ENCODE results near the gene LGALS7B. TPM values are rescaled to one million over a fixed set of nuclear protein-coding genes. Genes with fewer than 3 reads are reported as not detected.
"Not testable (repeated sequence)": the region's sequence is repeated elsewhere in the genome, so short reads cannot be mapped to it uniquely, and the experiment has no call there.

LGALS7B gene
- polyA plus RNA-seq, 1 donor = 3.6 TPM

DNA sequence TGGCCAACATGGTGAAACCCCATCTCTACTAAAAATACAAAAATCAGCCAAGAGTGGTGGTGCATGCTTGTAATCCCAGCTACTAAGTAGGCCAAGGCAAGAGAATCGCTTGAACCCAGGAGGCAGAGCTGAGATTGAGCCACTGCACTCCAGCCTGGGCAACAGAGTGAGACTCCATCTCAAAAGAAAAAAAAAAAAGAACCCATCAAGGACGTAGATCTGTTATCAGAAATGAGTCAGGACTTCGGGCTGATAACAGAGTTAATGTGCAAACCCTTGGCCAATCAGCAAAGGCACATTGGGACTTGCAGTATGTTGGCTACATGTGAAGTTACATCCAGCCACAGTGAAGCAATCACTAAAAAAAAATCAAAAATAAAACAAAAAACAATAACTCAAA is 4.8 kb upstream of the LGALS7B start:
- peak overlapping the region; percentile 24 for H3K27ac ChIP-seq (ENCODE audit: low read length)
- H3K27me3 ChIP-seq (ENCODE audit: control insufficient read depth, insufficient read depth, low read length) = no peaks in the 10 kb centered on the region
- WGBS (ENCODE audit: insufficient coverage, low lambda C conversion rate) = 8% methylated on average over 2 of the region's 3 CpGs
- no peaks in the 10 kb centered on the region for H3K4me1 ChIP-seq (ENCODE audit: control insufficient read depth, insufficient read depth, low read length)
- H3K36me3 ChIP-seq (ENCODE audit: control insufficient read depth, insufficient read depth, low read length) = no peaks in the 10 kb centered on the region
- DNase-seq = peak; percentile 48 to 73
- H3K9me3 ChIP-seq (ENCODE audit: control insufficient read depth, low read depth, low read length) = no peaks in the 10 kb centered on the region
- no peak overlapping the region for H3K4me3 ChIP-seq (ENCODE audit: low read length)

- H3K36me3 ChIP-seq (ENCODE audit: control insufficient read depth, insufficient read depth, low read length) = no peaks in the 10 kb centered on the region
- H3K27me3 ChIP-seq (ENCODE audit: control insufficient read depth, insufficient read depth, low read length) = no peaks in the 10 kb centered on the region
- no peaks in the 10 kb centered on the region for H3K9me3 ChIP-seq (ENCODE audit: control insufficient read depth, low read depth, low read length)
- no peak overlapping the region for H3K4me3 ChIP-seq (ENCODE audit: low read length)
- no peaks in the 10 kb centered on the region for H3K4me1 ChIP-seq (ENCODE audit: control insufficient read depth, insufficient read depth, low read length)
- no peak overlapping the region for H3K27ac ChIP-seq (ENCODE audit: low read length)
- no CpG with 5 or more reads among the region's 7 CpGs for WGBS (ENCODE audit: insufficient coverage, low lambda C conversion rate)
- DNase-seq = no peak
These were observed 3.8 kb upstream of the LGALS7B start for GRCh38 chr19:38785187-38785699.

DNA sequence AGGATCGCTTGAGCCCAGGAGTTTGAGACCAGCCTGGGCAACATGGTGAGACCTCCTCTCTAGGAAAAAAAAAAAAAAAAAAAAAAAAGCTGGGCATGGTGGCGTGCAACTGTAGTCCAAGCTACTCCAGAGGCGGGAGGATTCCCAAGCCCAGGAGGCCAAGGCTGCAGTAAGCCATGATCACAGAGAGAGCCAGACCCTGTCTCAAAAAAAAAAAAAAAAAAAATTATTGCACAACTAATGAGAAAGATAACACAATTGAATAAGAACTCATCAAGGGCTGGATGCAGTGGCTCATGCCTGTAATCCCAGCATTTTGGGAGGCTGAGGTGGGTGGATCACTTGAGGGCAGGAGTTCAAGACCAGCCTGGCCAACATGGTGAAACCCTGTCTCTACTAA is 2.9 kb upstream of the LGALS7B start:
- no CpG with 5 or more reads among the region's 3 CpGs for WGBS (ENCODE audit: insufficient coverage, low lambda C conversion rate)

GRCh38 chr19:38786572-38787265 is 2.3 kb upstream of the LGALS7B start:
- Histone ChIP-seq H3K9me3 (ENCODE audit: control insufficient read depth, low read depth, low read length) (no peaks in the 10 kb centered on the region), H3K4me3 (ENCODE audit: low read length) (no peak overlapping the region), H3K36me3 (ENCODE audit: control insufficient read depth, insufficient read depth, low read length) (no peaks in the 10 kb centered on the region), H3K4me1 (ENCODE audit: control insufficient read depth, insufficient read depth, low read length) (no peaks in the 10 kb centered on the region), H3K27ac (ENCODE audit: low read length) (no peak overlapping the region), H3K27me3 (ENCODE audit: control insufficient read depth, insufficient read depth, low read length) (no peaks in the 10 kb centered on the region)
- no peak for DNase-seq
- no CpG with 5 or more reads among the region's 11 CpGs for WGBS (ENCODE audit: insufficient coverage, low lambda C conversion rate)

More for the DNA sequence above, 2.9 kb upstream of the LGALS7B start:
- not testable (repeated sequence) for H3K27me3 ChIP-seq (ENCODE audit: control insufficient read depth, insufficient read depth, low read length); DNase-seq; H3K4me1 ChIP-seq (ENCODE audit: control insufficient read depth, insufficient read depth, low read length); H3K27ac ChIP-seq (ENCODE audit: low read length); H3K36me3 ChIP-seq (ENCODE audit: control insufficient read depth, insufficient read depth, low read length); H3K9me3 ChIP-seq (ENCODE audit: control insufficient read depth, low read depth, low read length); H3K4me3 ChIP-seq (ENCODE audit: low read length)

- no CpG with 5 or more reads among the region's 49 CpGs for WGBS (ENCODE audit: insufficient coverage, low lambda C conversion rate)
- H3K36me3 ChIP-seq (ENCODE audit: control insufficient read depth, insufficient read depth, low read length); DNase-seq; H3K27me3 ChIP-seq (ENCODE audit: control insufficient read depth, insufficient read depth, low read length); H3K27ac ChIP-seq (ENCODE audit: low read length); H3K9me3 ChIP-seq (ENCODE audit: control insufficient read depth, low read depth, low read length): not testable (repeated sequence)
- Histone ChIP-seq H3K4me3 (ENCODE audit: low read length) (peak overlapping the region; percentile 10), H3K4me1 (ENCODE audit: control insufficient read depth, insufficient read depth, low read length) (peaks cover 11% of the 10 kb centered on the region)
These were observed 1.8 kb downstream of the LGALS7B start for GRCh38 chr19:38790507-38791403.

GRCh38 chr19:38791451-38792064 is 2.6 kb downstream of the LGALS7B start:
- peaks cover 11% of the 10 kb centered on the region for H3K4me1 ChIP-seq (ENCODE audit: control insufficient read depth, insufficient read depth, low read length)
- not testable (repeated sequence) for H3K9me3 ChIP-seq (ENCODE audit: control insufficient read depth, low read depth, low read length); H3K27me3 ChIP-seq (ENCODE audit: control insufficient read depth, insufficient read depth, low read length); DNase-seq; H3K36me3 ChIP-seq (ENCODE audit: control insufficient read depth, insufficient read depth, low read length); H3K27ac ChIP-seq (ENCODE audit: low read length)
- peak overlapping the region; percentile 10 for H3K4me3 ChIP-seq (ENCODE audit: low read length)
- WGBS (ENCODE audit: insufficient coverage, low lambda C conversion rate) = no CpG with 5 or more reads among the region's 40 CpGs

GRCh38 chr19:38792250-38793111 is 3.5 kb downstream of the LGALS7B start:
- peak overlapping the region; percentile 80 for H3K27ac ChIP-seq (ENCODE audit: low read length)

GRCh38 chr19:38793177-38793576 is 4.2 kb downstream of the LGALS7B start:
- DNase-seq = no peak
- no peak overlapping the region for H3K4me3 ChIP-seq (ENCODE audit: low read length)
- peak overlapping the region; percentile 80 for H3K27ac ChIP-seq (ENCODE audit: low read length)
- H3K36me3 ChIP-seq (ENCODE audit: control insufficient read depth, insufficient read depth, low read length) = no peaks in the 10 kb centered on the region
- H3K4me1 ChIP-seq (ENCODE audit: control insufficient read depth, insufficient read depth, low read length) = peaks cover 11% of the 10 kb centered on the region
- H3K27me3 ChIP-seq (ENCODE audit: control insufficient read depth, insufficient read depth, low read length) = no peaks in the 10 kb centered on the region
- no CpG with 5 or more reads among the region's 8 CpGs for WGBS (ENCODE audit: insufficient coverage, low lambda C conversion rate)
- peaks cover 3% of the 10 kb centered on the region for H3K9me3 ChIP-seq (ENCODE audit: control insufficient read depth, low read depth, low read length)

More at GRCh38 chr19:38792250-38793111, 3.5 kb downstream of the LGALS7B start:
- no peaks in the 10 kb centered on the region for H3K36me3 ChIP-seq (ENCODE audit: control insufficient read depth, insufficient read depth, low read length)
- no peaks in the 10 kb centered on the region for H3K27me3 ChIP-seq (ENCODE audit: control insufficient read depth, insufficient read depth, low read length)
- H3K4me1 ChIP-seq (ENCODE audit: control insufficient read depth, insufficient read depth, low read length) = peaks cover 11% of the 10 kb centered on the region
- peak; percentile 69 to 81 for DNase-seq
- no CpG with 5 or more reads among the region's 71 CpGs for WGBS (ENCODE audit: insufficient coverage, low lambda C conversion rate)
- H3K4me3 ChIP-seq (ENCODE audit: low read length) = peak overlapping the region; percentile 51
- peaks cover 3% of the 10 kb centered on the region for H3K9me3 ChIP-seq (ENCODE audit: control insufficient read depth, low read depth, low read length)

- Histone ChIP-seq H3K4me1 (ENCODE audit: control insufficient read depth, insufficient read depth, low read length) (peaks cover 11% of the 10 kb centered on the region), H3K27me3 (ENCODE audit: control insufficient read depth, insufficient read depth, low read length) (no peaks in the 10 kb centered on the region), H3K9me3 (ENCODE audit: control insufficient read depth, low read depth, low read length) (peaks cover 3% of the 10 kb centered on the region), H3K4me3 (ENCODE audit: low read length) (no peak overlapping the region), H3K36me3 (ENCODE audit: control insufficient read depth, insufficient read depth, low read length) (no peaks in the 10 kb centered on the region), H3K27ac (ENCODE audit: low read length) (no peak overlapping the region)
- WGBS (ENCODE audit: insufficient coverage, low lambda C conversion rate) = 100% methylated on average over 1 of the region's 5 CpGs
- no peak for DNase-seq
These were observed 4.7 kb downstream of the LGALS7B start for GRCh38 chr19:38793671-38794070.

Measured in large intestine (tissue), 3 donors.